DOHH2 (cell line): ENCODE measurements around the gene ZW10.

Experiments used
- EZH2phosphoT487 ChIP-seq: fragments of 200-600 bp; sonication (generic); IDR thresholded peaks from 2 replicates; pipeline ENCODE4 v1.6.1; 2017; ENCODE audit warnings: borderline replicate concordance, mild to moderate bottlenecking, antibody characterized with exemption, low read length, moderate library complexity, mixed read lengths
- TF ChIP-seq, protein P1 (sequence below): fragments of 200-600 bp; sonication (generic); IDR thresholded peaks from one replicate; pipeline ENCODE4 v1.5.1; 2014; ENCODE audit warnings: antibody characterized with exemption, mild to moderate bottlenecking, low read depth, low read length; ENCODE audit not compliant: poor library complexity, severe bottlenecking

DNA sequence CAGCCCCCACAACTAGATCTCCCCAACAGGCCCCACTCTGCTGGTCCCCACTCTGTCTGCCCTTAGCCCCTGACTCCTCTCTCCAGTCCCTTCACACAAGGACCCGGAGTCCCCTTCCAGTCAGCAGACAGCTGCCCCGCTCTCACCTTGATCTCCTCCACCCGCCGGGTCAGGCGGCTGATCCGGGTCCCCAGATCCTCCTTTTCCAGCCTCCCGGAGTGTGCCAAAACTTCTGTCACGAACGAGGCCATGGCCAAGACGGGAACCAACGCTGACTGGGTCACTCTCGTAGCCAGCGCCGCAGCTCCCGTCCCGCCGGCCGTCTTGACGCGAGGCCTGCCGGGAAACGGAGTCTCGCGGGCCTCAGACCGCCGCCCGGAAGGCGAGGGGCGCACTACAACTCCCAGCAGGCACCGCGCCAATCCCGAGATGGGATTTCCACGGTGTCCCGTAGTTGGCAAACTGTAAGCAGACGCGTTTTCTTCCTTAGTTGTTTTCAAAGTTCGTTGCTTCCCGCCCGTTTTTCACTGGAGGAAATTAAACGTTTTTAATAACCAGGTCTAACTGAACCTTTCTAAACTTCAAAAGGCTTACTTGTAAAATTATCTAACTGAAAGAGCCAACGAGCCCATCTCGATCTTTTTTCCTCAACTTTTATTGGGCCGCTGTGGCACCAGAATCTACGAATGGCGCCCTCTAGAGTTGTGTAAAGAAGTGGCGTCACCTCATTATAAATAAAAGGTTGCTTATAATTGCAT, at the start of gene ZW10:
- TF ChIP-seq, protein P1, sequence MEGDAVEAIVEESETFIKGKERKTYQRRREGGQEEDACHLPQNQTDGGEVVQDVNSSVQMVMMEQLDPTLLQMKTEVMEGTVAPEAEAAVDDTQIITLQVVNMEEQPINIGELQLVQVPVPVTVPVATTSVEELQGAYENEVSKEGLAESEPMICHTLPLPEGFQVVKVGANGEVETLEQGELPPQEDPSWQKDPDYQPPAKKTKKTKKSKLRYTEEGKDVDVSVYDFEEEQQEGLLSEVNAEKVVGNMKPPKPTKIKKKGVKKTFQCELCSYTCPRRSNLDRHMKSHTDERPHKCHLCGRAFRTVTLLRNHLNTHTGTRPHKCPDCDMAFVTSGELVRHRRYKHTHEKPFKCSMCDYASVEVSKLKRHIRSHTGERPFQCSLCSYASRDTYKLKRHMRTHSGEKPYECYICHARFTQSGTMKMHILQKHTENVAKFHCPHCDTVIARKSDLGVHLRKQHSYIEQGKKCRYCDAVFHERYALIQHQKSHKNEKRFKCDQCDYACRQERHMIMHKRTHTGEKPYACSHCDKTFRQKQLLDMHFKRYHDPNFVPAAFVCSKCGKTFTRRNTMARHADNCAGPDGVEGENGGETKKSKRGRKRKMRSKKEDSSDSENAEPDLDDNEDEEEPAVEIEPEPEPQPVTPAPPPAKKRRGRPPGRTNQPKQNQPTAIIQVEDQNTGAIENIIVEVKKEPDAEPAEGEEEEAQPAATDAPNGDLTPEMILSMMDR, result peak; percentile 89
- TF ChIP-seq EZH2phosphoT487, result no peak
